Measurements from ENCODE around the gene CHRNA4.

GRCh38 chr20:63384336-63384735, 23.2 kb upstream of the CHRNA4 start:
- TF ChIP-seq KAT7 (CRISPR knock-in tag; IDR thresholded peaks at IDR 0.05; ENCODE audit: borderline replicate concordance) (no peak), SRSF1 (IDR thresholded peaks at IDR 0.05; ENCODE audit: low read depth, low read length) (no peak)

Measured in K562 (cell line).